Keratinocyte (primary cell): ENCODE results near the gene ALK.

ENCODE experiments used
- EZH2 ChIP-seq: IDR thresholded peaks from one replicate; pipeline ENCODE4 v1.6.1; 2012; ENCODE audit warnings: inconsistent platforms, mild to moderate bottlenecking, low read length, moderate library complexity
- TF ChIP-seq, protein P1 (sequence below), 3 experiments: IDR thresholded peaks in 1 of 3; conservative IDR thresholded peaks in 1 of 3; optimal IDR thresholded peaks in 1 of 3; 2 replicates in 2 of 3; 3 replicates in 1 of 3; pipeline versions ENCODE3 to v1.5.1; 2011; ENCODE audit warnings: low read length in 3 of 3, mild to moderate bottlenecking in 3 of 3, moderate library complexity in 2 of 3, control low read depth in 1 of 3, inconsistent platforms in 1 of 3; ENCODE audit not compliant: insufficient read depth in 2 of 3; ENCODE audit errors: extremely low read depth in 1 of 3

DNA sequence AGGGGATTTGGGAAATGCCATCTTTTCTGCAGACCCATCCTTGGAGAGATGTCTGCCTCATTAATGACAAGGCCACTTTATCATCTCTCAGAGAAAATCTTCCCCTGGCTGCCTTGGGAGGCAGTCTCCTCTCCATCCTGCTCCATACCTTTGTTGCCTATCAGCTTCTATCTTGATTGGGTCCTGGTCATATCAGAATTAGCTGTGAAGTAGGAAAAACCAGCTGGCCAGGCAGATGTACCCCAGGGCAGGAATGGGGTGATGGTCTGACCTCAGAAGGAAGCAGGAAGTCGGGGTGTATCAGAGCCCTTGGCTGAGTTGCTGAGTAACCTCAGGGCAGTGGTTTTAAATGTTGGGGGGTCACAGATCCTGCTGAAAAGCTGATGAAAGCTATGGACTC lies 41.3 kb downstream of the ALK start:
- TF ChIP-seq, protein P1, sequence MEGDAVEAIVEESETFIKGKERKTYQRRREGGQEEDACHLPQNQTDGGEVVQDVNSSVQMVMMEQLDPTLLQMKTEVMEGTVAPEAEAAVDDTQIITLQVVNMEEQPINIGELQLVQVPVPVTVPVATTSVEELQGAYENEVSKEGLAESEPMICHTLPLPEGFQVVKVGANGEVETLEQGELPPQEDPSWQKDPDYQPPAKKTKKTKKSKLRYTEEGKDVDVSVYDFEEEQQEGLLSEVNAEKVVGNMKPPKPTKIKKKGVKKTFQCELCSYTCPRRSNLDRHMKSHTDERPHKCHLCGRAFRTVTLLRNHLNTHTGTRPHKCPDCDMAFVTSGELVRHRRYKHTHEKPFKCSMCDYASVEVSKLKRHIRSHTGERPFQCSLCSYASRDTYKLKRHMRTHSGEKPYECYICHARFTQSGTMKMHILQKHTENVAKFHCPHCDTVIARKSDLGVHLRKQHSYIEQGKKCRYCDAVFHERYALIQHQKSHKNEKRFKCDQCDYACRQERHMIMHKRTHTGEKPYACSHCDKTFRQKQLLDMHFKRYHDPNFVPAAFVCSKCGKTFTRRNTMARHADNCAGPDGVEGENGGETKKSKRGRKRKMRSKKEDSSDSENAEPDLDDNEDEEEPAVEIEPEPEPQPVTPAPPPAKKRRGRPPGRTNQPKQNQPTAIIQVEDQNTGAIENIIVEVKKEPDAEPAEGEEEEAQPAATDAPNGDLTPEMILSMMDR (optimal IDR thresholded peaks at IDR 0.05 in 1 of 3, IDR thresholded peaks at IDR 0.05 in 1 of 3, conservative IDR thresholded peaks at IDR 0.05 in 1 of 3; ENCODE audit: extremely low read depth in 1 of 3, insufficient read depth in 2 of 3, low read length in 3 of 3) = no peak
- TF ChIP-seq EZH2 = no peak
